CD4-positive, CD25-positive, alpha-beta regulatory T cell (primary cell): Measurements from ENCODE around the gene PPEF2. TPM values are rescaled to one million over a fixed set of nuclear protein-coding genes. Genes with fewer than 3 reads are reported as not detected.

Source experiments
- ATAC-seq, 2 donors: fragments of 150-1000 bp; cut with Tn5 transposase; one replicate each; pipeline ENCODE4 v1.10.0; 2021; ENCODE audit warnings: low read depth in 2 of 2, moderate number of reproducible peaks in 2 of 2, moderate library complexity in 1 of 2
- DNase-seq, 3 donors: peaks; one replicate each; pipeline versions ENCODE4 v3.0.0 to v3.0.0-alpha.2; 2012 to 2022; ENCODE audit warnings: mixed read lengths in 1 of 3
- H3K27ac ChIP-seq: one replicate; pipeline ENCODE4 v1.7.0; 2013; ENCODE audit warnings: mild to moderate bottlenecking, low read length; ENCODE audit not compliant: insufficient read depth, poor library complexity, severe bottlenecking
- H3K27me3 ChIP-seq: one replicate; pipeline ENCODE4 v1.7.0; 2013; ENCODE audit warnings: low read length; ENCODE audit not compliant: control insufficient read depth, insufficient read depth
- H3K36me3 ChIP-seq: one replicate; pipeline ENCODE4 v1.7.0; 2013; ENCODE audit warnings: mild to moderate bottlenecking, low read length, moderate library complexity; ENCODE audit not compliant: control insufficient read depth, insufficient read depth
- H3K4me1 ChIP-seq: 2 replicates; pipeline ENCODE4 v1.7.0; 2013; ENCODE audit warnings: mild to moderate bottlenecking, low read length; ENCODE audit not compliant: insufficient read depth, control insufficient read depth, poor library complexity, severe bottlenecking
- H3K4me3 ChIP-seq: one replicate; pipeline ENCODE4 v1.7.0; 2013; ENCODE audit warnings: low read depth, mild to moderate bottlenecking, low read length, moderate library complexity
- H3K9me3 ChIP-seq, 2 experiments: 1 replicate in 1 of 2; 2 replicates in 1 of 2; pipeline ENCODE4 v1.7.0; 2013; ENCODE audit warnings: low read length in 2 of 2, mild to moderate bottlenecking in 1 of 2, moderate library complexity in 1 of 2; ENCODE audit not compliant: control insufficient read depth in 2 of 2
- H3K27ac Mint-ChIP-seq, 3 donors: one replicate each; pipeline ENCODE4 v1.8.0; 2020 to 2022; ENCODE audit warnings: mild to moderate bottlenecking in 3 of 3, mixed read lengths in 3 of 3, moderate library complexity in 2 of 3
- H3K27me3 Mint-ChIP-seq: one replicate; pipeline ENCODE4 v1.8.0; 2022; ENCODE audit warnings: mild to moderate bottlenecking, mixed read lengths
- H3K36me3 Mint-ChIP-seq: one replicate; pipeline ENCODE4 v1.8.0; 2020; ENCODE audit warnings: mixed read lengths
- H3K4me1 Mint-ChIP-seq, 4 donors: one replicate each; pipeline ENCODE4 v1.8.0; 2020 to 2022; ENCODE audit warnings: mixed read lengths in 4 of 4, mild to moderate bottlenecking in 1 of 4
- H3K4me3 Mint-ChIP-seq, 4 donors: one replicate each; pipeline ENCODE4 v1.8.0; 2020 to 2022; ENCODE audit warnings: mild to moderate bottlenecking in 4 of 4, mixed read lengths in 4 of 4, moderate library complexity in 3 of 4
- H3K9me3 Mint-ChIP-seq, 7 donors: one replicate each; pipeline ENCODE4 v1.8.0; 2020 to 2022; ENCODE audit warnings: mixed read lengths in 7 of 7, mild to moderate bottlenecking in 3 of 7, moderate library complexity in 2 of 7
- polyA plus RNA-seq, 4 donors: library from polyadenylated mRNA; unstranded; fragments of 300-500 nt; fragmentation: Illumina TruSeq; gene quantifications; one replicate each; pipeline ENCODE4 v1.2.3, GENCODE V29; 2021
- total RNA-seq: library from RNA; stranded (reverse); gene quantifications from one replicate; pipeline ENCODE4 v1.2.3, GENCODE V29; 2022

The PPEF2 gene
- total and polyA plus RNA-seq, 5 donors from 2014 or later: not detected

DNA sequence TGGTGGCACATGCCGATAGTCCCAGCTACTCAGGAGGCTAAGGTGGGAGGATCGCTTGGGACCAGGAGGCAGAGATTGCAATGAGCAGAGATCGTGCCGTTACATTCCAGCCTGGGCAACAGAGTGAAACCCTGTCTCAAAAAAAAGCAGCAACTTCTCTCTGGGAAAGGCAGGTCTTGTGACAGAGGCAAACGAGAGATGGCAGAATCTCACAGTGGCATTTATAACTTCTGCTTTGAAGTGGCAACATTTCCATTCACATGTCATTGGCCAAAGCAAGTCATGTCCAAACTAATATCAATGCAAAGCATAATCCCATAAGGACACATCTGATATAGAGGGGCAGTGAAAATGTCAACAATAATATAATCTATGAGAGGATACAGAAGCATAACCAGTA is 79.8 kb downstream of the PPEF2 start:
- no peaks in the 10 kb centered on the region for H3K9me3 Mint-ChIP-seq
- no peaks in the 10 kb centered on the region for H3K36me3 Mint-ChIP-seq
- no peaks in the 10 kb centered on the region for H3K27me3 Mint-ChIP-seq
- no peak overlapping the region for H3K4me3 Mint-ChIP-seq
- H3K27ac ChIP-seq: no peak overlapping the region
- no peaks in the 10 kb centered on the region for H3K27me3 ChIP-seq
- H3K36me3 ChIP-seq: no peaks in the 10 kb centered on the region
- H3K4me1 ChIP-seq: no peaks in the 10 kb centered on the region
- H3K9me3 ChIP-seq: no peaks in the 10 kb centered on the region
- no peak overlapping the region for H3K27ac Mint-ChIP-seq
- H3K4me1 Mint-ChIP-seq: no peaks in the 10 kb centered on the region
- no peak for DNase-seq
- no peak for ATAC-seq
- H3K4me3 ChIP-seq: no peak overlapping the region

DNA sequence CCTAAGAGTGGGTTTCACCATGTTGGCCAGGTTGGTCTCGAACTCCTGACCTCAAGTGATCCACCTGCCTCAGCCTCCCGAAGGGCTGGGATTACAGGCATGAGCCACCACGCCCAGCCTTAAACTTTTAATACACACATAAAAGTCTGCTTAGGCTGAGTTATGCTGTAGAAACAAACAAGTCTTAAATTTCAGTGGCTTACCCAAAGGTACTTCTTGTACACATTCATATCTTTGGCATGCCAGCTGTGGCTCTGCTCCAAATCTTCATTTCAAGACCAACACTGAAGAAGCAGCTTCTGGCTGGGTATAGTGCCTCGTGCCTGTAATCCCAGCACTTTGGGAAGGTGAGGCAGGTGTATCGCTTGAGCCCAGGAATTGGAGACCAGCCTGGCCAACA is 80.3 kb downstream of the PPEF2 start:
- Mint-ChIP-seq H3K4me1 (no peaks in the 10 kb centered on the region), H3K27me3 (no peaks in the 10 kb centered on the region), H3K9me3 (no peaks in the 10 kb centered on the region), H3K27ac (no peak overlapping the region), H3K4me3 (no peak overlapping the region), H3K36me3 (no peaks in the 10 kb centered on the region)
- DNase-seq: no peak
- H3K36me3 ChIP-seq: no peaks in the 10 kb centered on the region
- ATAC-seq: no peak
- H3K4me3 ChIP-seq: no peak overlapping the region
- H3K27ac ChIP-seq: no peak overlapping the region
- H3K9me3 ChIP-seq: no peaks in the 10 kb centered on the region
- H3K27me3 ChIP-seq: no peaks in the 10 kb centered on the region
- no peaks in the 10 kb centered on the region for H3K4me1 ChIP-seq

DNA sequence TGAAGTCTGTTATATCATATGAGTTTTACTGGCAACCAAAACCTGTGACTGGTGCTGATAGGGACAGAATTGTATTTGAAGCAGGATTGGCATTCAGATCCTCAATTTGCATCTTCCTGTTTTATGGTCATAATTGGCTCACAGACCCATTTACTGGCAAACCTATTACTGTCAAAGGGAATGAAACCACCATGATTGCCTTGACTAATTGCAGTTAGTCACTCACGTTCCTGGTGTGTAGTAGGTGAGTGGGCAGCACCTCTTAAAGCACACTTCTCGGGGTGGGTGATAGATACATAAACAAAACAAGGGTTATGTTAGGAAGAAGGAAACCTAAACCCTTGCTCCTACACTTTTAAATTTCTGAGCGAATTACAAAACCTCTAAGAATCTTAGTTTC is 81.0 kb downstream of the PPEF2 start:
- Histone ChIP-seq H3K4me3 (no peak overlapping the region), H3K27me3 (no peaks in the 10 kb centered on the region), H3K36me3 (no peaks in the 10 kb centered on the region), H3K27ac (no peak overlapping the region), H3K9me3 (no peaks in the 10 kb centered on the region), H3K4me1 (no peaks in the 10 kb centered on the region)
- no peaks in the 10 kb centered on the region for H3K9me3 Mint-ChIP-seq
- H3K4me1 Mint-ChIP-seq: no peaks in the 10 kb centered on the region
- ATAC-seq: no peak
- H3K27me3 Mint-ChIP-seq: no peaks in the 10 kb centered on the region
- no peak for DNase-seq
- no peak overlapping the region for H3K4me3 Mint-ChIP-seq
- peaks cover under 1% of the 10 kb centered on the region for H3K36me3 Mint-ChIP-seq
- no peak overlapping the region for H3K27ac Mint-ChIP-seq

DNA sequence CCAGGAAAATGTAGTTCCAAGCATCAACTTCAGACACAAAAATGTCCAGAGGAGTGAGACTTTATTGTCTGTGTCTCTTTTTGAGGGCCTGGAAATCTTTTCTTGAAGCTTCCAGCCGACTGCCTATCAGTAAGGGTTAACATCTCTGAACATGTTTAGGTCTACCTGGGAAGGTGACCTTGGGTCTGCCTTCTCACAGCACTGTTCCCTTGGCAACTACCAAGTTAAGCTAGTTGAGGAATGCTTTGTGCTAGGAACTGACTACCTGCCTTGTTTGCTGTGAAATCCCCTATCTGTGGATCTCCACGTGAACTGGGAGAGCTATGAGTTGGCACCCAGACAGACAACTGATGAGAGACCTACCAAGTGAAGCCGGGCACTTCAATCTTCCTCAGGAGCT is 81.6 kb downstream of the PPEF2 start:
- H3K36me3 Mint-ChIP-seq: peaks cover 5% of the 10 kb centered on the region
- no peak overlapping the region for H3K4me3 Mint-ChIP-seq
- no peaks in the 10 kb centered on the region for H3K9me3 ChIP-seq
- no peaks in the 10 kb centered on the region for H3K9me3 Mint-ChIP-seq
- no peak for ATAC-seq
- H3K27me3 ChIP-seq: no peaks in the 10 kb centered on the region
- H3K36me3 ChIP-seq: no peaks in the 10 kb centered on the region
- H3K4me3 ChIP-seq: no peak overlapping the region
- DNase-seq: no peak
- H3K27me3 Mint-ChIP-seq: no peaks in the 10 kb centered on the region
- H3K4me1 Mint-ChIP-seq: no peaks in the 10 kb centered on the region
- H3K27ac ChIP-seq: no peak overlapping the region
- H3K4me1 ChIP-seq: no peaks in the 10 kb centered on the region
- H3K27ac Mint-ChIP-seq: no peak overlapping the region

DNA sequence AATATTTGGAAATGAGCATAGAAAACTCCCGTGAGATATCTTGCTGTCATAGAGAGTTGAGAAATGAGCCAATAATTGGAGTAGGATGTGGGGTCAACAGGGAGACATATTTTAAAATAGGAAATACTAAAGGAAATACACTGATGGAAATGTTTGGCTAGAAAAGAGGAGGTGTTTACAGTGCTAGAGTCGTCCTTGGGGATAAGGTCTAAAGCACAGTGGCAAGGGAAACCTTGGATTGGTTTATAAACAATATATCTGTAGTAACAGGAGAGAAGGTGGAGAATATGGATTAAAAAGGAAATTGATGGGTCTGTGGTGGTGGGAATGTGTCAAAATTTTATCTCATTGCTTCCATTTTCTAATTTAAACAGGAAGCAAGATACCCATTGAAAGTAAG is 82.1 kb downstream of the PPEF2 start:
- no peaks in the 10 kb centered on the region for H3K27me3 Mint-ChIP-seq
- H3K27ac Mint-ChIP-seq: no peak overlapping the region
- H3K4me3 ChIP-seq: no peak overlapping the region
- H3K27ac ChIP-seq: no peak overlapping the region
- no peak for DNase-seq
- H3K27me3 ChIP-seq: no peaks in the 10 kb centered on the region
- peaks cover 10% of the 10 kb centered on the region for H3K36me3 Mint-ChIP-seq
- H3K4me1 Mint-ChIP-seq: no peaks in the 10 kb centered on the region
- no peak overlapping the region for H3K4me3 Mint-ChIP-seq
- no peaks in the 10 kb centered on the region for H3K9me3 Mint-ChIP-seq
- peaks cover under 1% of the 10 kb centered on the region for H3K36me3 ChIP-seq
- ATAC-seq: no peak
- H3K4me1 ChIP-seq: no peaks in the 10 kb centered on the region
- H3K9me3 ChIP-seq: no peaks in the 10 kb centered on the region

DNA sequence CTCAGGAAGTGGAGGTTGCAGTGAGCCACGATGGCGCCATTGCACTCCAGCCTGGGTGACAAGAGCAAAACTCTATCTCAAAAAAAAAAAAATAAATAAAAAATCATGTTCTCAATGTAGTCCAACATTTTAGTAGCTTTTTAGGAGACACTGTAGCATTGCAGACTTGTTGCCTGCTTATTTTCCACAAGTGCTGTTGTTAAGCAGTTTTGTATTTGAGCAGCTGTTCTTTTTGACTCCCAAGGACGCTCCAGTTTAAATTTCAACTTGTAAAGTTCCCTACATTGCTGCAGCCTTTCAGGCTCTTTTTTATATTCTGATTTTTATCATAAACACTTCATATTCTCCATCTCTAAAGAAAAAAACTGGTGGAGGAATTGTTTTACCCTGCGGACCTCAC is 83.1 kb downstream of the PPEF2 start:
- H3K9me3 ChIP-seq: no peaks in the 10 kb centered on the region
- H3K4me3 Mint-ChIP-seq: no peak overlapping the region
- peaks cover 11% of the 10 kb centered on the region for H3K36me3 ChIP-seq
- H3K27me3 Mint-ChIP-seq: no peaks in the 10 kb centered on the region
- DNase-seq (no peak), ATAC-seq (no peak)
- no peak overlapping the region for H3K27ac ChIP-seq
- H3K27ac Mint-ChIP-seq: no peak overlapping the region
- H3K9me3 Mint-ChIP-seq: no peaks in the 10 kb centered on the region
- H3K4me1 Mint-ChIP-seq: no peaks in the 10 kb centered on the region
- no peak overlapping the region for H3K4me3 ChIP-seq
- H3K36me3 Mint-ChIP-seq: peaks cover 19% of the 10 kb centered on the region
- no peaks in the 10 kb centered on the region for H3K4me1 ChIP-seq
- H3K27me3 ChIP-seq: no peaks in the 10 kb centered on the region

DNA sequence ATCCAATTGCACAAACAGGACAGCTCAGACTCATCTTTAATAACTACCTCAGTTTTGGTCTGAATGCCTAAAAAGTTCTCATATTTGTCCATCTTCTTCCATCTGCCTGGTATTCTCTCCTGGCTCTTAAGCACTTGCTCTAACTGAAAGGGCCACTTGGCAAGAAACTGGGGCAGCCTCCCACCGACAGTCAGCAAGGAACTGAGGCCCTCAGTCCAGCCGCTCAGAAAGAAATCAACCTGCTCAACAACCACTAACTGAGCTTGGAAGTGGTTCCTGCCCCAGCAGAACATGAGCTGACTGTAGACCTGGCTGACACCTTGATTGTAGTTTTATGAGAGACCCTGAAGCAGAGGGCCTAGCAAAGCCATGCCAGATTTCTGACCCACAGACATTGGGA is 84.4 kb downstream of the PPEF2 start:
- no peak overlapping the region for H3K4me3 Mint-ChIP-seq
- H3K36me3 Mint-ChIP-seq: peaks cover 25% of the 10 kb centered on the region
- H3K9me3 Mint-ChIP-seq: no peaks in the 10 kb centered on the region
- H3K27ac ChIP-seq: no peak overlapping the region
- H3K27me3 ChIP-seq: no peaks in the 10 kb centered on the region
- H3K4me1 ChIP-seq: no peaks in the 10 kb centered on the region
- H3K4me3 ChIP-seq: no peak overlapping the region
- no peak for DNase-seq
- H3K36me3 ChIP-seq: peaks cover 22% of the 10 kb centered on the region
- H3K9me3 ChIP-seq: no peaks in the 10 kb centered on the region
- no peak for ATAC-seq
- no peaks in the 10 kb centered on the region for H3K4me1 Mint-ChIP-seq
- no peak overlapping the region for H3K27ac Mint-ChIP-seq
- H3K27me3 Mint-ChIP-seq: no peaks in the 10 kb centered on the region
